HS-27A (cell line): Measurements from ENCODE around the gene SCIN.
"Not testable (repeated sequence)": the region's sequence is repeated elsewhere in the genome, so short reads cannot be mapped to it uniquely, and the experiment has no call there.

Source experiments
- DNase-seq: peaks from one replicate; pipeline ENCODE4 v3.0.0-alpha.2; 2012; ENCODE audit warnings: low read depth, missing footprints

Gene SCIN

GRCh38 chr7:12570534-12571461, at the start of gene SCIN:
Gene SCIN (plus strand): TSS chr7:12570720. CDS start chr7:12570787, 67 bp downstream.
- DNase-seq, result no peak

- peak; percentile 17 for DNase-seq
Measured at GRCh38 chr7:12524794-12525386, 45.6 kb upstream of the SCIN start.

DNA sequence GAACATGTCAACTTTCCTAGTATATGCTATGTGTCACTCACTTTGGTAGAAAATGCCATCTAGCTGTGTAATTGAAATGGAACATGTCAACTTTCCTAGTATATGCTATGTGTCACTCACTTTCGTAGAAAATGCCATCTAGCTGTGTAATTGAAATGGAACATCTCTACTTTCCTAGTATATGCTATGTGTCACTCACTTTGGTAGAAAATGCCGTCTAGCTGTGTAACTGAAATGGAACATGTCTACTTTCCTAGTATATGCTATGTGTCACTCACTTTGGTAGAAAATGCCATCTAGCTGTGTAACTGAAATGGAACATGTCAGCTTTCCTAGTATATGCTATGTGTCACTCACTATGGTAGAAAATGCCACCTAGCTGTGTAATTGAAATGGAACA, 43.8 kb upstream of the SCIN start:
- not testable (repeated sequence) for DNase-seq

DNA sequence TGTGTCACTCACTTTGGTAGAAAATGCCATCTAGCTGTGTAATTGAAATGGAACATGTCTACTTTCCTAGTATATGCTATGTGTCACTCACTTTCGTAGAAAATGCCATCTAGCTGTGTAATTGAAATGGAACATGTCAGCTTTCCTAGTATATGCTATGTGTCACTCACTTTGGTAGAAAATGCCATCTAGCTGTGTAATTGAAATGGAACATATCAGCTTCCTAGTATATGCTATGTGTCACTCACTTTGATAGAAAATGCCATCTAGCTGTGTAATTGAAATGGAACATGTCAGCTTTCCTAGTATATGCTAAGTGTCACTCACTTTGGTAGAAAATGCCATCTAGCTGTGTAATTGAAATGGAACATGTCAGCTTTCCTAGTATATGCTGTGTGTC, 42.9 kb upstream of the SCIN start:
- DNase-seq, result not testable (repeated sequence)

DNA sequence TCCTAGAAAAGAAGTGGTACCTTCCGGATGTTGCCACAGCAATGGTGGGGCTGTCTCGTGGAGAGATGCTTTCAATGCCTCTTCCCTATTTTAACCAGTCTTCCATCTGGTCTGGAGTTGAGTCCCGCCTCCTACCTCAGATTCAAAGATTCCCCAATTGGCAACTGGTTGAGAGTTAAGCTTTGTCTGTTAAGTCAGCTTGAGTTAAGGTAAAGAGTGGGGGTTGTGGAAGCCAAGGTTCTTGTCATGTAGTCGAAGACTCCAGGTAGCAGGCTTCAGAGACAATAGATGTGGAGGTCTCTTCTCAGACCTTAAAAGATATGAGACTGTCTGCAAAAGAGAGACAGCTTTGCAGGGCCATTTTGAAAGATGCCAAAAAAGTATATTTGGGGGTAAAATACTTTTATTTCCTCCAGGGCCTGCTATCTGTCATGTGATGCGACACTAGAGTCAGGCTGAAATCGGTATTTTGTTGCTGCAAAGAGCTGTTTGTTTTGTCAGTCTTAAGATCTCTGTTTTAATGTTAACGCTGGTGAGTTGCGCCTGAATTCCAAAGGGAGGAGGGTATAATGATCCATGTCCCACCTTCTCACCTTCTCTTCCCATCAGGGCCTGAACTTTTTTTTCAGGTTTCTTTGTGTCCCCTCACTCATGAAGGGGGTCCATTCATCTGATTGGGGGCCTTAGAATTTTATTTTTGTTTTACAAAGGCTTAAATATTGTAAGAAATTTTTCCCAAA, 40.4 kb upstream of the SCIN start:
- no peak for DNase-seq

GRCh38 chr7:12531784-12532183, 38.7 kb upstream of the SCIN start:
- DNase-seq, result no peak

- DNase-seq, result no peak
Measured at GRCh38 chr7:12534046-12534445, 36.5 kb upstream of the SCIN start.

- DNase-seq, result no peak
Measured at GRCh38 chr7:12539681-12540080, 30.8 kb upstream of the SCIN start.

GRCh38 chr7:12540850-12541249, 29.7 kb upstream of the SCIN start:
- DNase-seq, result no peak

- no peak for DNase-seq
Measured at GRCh38 chr7:12543586-12543985, 26.9 kb upstream of the SCIN start.

- no peak for DNase-seq
Measured at GRCh38 chr7:12549106-12549505, 21.4 kb upstream of the SCIN start.

DNA sequence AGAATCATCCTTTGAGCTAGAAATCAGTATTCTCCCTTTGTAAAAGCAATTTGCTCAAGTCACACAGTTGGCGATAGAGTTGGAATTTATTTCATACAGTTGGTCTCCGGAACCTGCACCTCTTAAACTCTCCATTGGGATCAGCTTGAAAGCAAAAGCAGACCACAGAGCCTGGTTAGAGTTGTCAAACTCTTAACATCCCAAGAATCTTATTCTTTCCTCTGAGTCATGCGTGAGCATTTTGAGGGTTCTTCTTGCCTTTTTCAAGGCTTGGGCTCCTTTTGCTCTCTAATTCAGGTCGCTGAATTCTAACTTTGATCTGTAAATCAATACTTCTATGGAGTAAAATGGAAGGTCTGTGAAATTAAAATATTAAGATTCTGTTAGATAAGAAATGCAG, 19.6 kb upstream of the SCIN start:
- peak; percentile 31 for DNase-seq

DNA sequence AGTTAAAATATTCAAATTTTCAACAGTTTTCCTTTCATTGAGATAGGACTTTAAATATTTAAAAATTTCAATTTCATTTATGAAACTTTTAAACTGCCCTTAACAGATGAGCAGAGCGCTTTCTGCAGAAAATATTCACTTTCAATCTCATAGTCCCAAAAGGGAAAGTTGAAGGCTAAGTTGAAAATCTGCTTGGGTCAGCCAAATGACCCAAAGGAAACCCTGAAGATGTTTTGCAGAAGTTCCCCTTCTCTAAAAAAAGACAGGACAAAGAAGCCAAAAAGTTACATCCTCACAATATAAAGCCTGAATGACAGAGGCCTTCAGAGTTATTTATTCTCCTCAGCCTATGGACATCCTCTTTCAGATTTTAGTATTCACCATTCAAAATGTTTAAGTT, 17.6 kb upstream of the SCIN start:
- DNase-seq, result no peak

DNA sequence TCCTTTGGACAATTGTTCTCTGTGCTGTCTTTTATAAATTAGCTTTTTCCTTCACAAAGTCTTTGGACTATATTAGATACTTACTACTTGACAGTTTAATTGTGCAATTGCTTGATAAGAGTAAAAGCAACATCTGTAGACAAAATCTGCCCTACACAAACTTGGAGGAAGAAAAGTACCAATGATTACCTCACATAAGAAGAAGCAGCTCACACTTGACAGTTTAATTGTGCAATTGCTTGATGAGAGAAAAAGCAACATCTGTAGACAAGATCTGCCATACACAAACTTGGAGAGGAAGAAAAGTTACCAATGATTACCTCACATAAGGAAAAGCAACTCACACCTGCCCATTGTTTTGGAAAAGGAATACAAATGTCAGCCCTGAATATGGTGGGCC, 17.1 kb upstream of the SCIN start:
- DNase-seq, result no peak

DNA sequence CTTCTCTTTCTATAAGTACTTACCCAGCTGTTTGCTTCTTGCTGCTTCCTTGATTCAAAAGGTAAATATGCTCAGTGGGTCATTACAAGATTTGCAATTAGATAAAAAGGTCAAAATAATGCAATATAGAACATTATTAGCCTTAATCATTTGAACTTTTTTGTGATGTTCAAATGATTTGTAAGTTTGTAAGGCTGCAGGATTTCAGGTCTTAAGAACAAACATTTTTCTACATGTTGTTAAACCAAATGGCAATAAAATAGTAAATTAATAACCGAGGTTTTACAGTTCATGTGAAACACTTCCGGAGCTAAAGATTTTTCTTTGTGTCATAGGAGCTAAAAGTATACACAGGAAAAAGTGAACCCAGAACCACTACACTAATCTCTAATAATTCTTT, 16.2 kb upstream of the SCIN start:
- DNase-seq, result no peak

GRCh38 chr7:12554872-12555271, 15.6 kb upstream of the SCIN start:
- DNase-seq, result no peak

- DNase-seq, result not testable (repeated sequence)
Measured at GRCh38 chr7:12555695-12556094, 14.8 kb upstream of the SCIN start.

- not testable (repeated sequence) for DNase-seq
Measured at GRCh38 chr7:12556139-12556792, 14.3 kb upstream of the SCIN start.

DNA sequence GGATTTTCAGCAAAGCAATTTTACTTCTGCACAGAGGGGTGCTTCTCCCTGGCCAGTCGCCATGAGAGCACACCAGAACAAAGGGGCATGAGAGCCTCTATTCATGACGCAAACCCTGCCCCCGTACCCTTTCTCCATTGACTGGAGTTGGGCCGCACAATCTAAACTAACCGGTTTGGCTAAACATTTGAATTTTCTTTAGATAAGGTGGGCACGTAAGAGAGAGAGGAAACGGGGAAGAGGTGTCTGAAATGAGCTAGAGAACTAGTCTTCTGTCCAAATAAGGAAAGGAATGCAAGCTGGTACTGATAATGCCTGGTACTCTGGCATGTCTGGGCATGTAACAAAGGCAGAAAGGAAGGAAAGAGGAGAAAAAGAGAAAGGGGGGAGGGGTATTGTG, 13.2 kb upstream of the SCIN start:
- no peak for DNase-seq

DNA sequence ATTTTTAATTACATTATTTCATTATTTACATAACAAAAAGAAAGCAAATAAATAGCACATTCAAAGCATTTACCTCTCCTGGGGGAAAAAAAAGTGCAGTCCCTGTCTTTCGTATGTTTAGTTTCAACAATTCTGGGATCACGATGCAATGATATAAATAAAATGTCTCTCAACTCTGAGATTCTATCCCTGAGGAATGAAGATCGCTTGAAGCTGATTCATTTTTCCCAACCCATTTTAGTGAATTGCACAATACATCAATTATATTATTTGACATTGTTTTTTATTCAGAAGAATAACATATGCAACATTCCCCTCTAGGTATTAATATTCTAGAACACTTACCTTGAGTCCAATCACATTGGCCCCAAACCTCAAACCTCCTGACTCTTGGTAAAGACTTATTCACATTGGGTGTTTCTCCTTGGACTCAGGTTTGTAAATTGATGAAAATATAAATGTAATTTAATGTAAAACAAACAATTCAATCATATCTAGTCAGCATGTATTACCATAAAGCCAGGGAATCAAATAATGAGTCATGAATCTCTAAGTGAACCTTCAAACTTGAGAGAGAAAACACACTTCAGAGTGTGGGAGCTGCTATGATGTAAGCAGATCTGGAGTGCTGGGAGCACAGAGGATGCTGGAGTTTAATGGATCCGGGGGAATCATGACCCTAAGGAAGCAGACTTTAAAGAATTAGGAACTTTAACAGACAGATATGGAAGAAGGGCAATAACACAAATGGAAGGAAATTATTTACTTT, 5.3 kb upstream of the SCIN start:
- no peak for DNase-seq

DNA sequence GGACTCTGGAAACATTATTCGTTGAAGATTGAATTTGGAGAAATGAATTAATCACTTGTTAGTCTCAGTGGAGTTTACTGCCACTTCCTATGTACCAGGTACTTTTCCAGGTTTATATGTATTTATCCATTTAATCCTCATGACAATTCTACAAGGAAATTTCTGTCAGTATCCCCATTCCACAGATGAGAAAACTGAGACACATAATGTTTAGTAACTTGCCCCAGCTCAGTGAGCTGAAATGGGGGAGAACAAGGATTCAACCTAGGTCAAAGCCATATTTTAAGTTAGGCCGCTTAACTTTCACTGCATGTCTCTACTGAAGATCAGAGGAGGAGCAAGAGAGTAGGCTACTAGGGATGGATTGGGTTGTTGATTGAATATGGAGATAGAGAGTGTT, 4.6 kb upstream of the SCIN start:
- no peak for DNase-seq

- no peak for DNase-seq
Measured at GRCh38 chr7:12567015-12567414, 3.5 kb upstream of the SCIN start.
